GM12878 (cell line): Measurements from ENCODE around the gene MAN1A1. TPM values are rescaled to one million over a fixed set of nuclear protein-coding genes. Genes with fewer than 3 reads are reported as not detected.

Source experiments
- ATAC-seq: fragments of 200-7000 bp; cut with Tn5 transposase; 3 replicates; pipeline ENCODE4 v1.9.1; 2020; ENCODE audit warnings: mild to moderate bottlenecking, moderate library complexity
- BruUV-seq: library from RNA; stranded (reverse); fragments of 400-500 nt; replicated peaks from 2 replicates; lab custom pipeline; 2021; lab: Mats Ljungman, UMichigan
- CTCF ChIA-PET: fragments of 300-600 bp; sonication (Branson Sonifier 250); formaldehyde crosslinking; extraction: SDS; loops from one replicate; lab custom pipeline; 2021; ENCODE audit warnings: inconsistent platforms; lab: Yijun Ruan, JAX
- POLR2A ChIA-PET: fragments of 350-600 bp; formaldehyde crosslinking; extraction: SDS; loops from one replicate; lab custom pipeline; 2021; ENCODE audit warnings: inconsistent platforms; lab: Charles Lee
- RAD21 ChIA-PET: fragments of 300-600 bp; sonication (Branson Sonifier 250); formaldehyde crosslinking; loops from one replicate; lab custom pipeline; 2023; ENCODE audit warnings: antibody characterized with exemption; ENCODE audit not compliant: unreplicated experiment; lab: Charles Lee
- SMC1A ChIA-PET: fragments of 300-600 bp; sonication (Branson Sonifier 250); formaldehyde crosslinking; loops from one replicate; lab custom pipeline; 2023; ENCODE audit not compliant: unreplicated experiment, uncharacterized antibody; lab: Charles Lee
- DNase-seq: peaks from one replicate; pipeline ENCODE4 v3.0.0-alpha.2; 2011; ENCODE audit warnings: low read depth, low spot score
- FAIRE-seq: peaks from 3 replicates; lab custom pipeline; 2011; peaks lifted over from hg19 to GRCh38; lab: Jason Lieb, UNC
- H2AFZ ChIP-seq: 2 replicates; pipeline ENCODE4 v1.6.0; 2011; ENCODE audit warnings: low read depth, low read length, control low read depth; ENCODE audit not compliant: control insufficient read depth
- H3K27ac ChIP-seq: 2 replicates; pipeline ENCODE4 v1.5.1; 2011; ENCODE audit warnings: control low read depth; ENCODE audit not compliant: control insufficient read depth, insufficient read depth
- H3K27me3 ChIP-seq, 2 experiments: replicated peaks in 1 of 2; 2 replicates each; pipeline versions ENCODE4 v1.6.0 to v1.6.1; 2011; ENCODE audit warnings: low read length in 1 of 2; ENCODE audit not compliant: control insufficient read depth in 2 of 2, insufficient read depth in 2 of 2
- H3K36me3 ChIP-seq, 2 experiments: 2 replicates each; pipeline ENCODE4 v1.5.1; 2011; ENCODE audit warnings: low read length in 1 of 2; ENCODE audit not compliant: control insufficient read depth in 2 of 2, insufficient read depth in 2 of 2
- H3K4me1 ChIP-seq: 2 replicates; pipeline ENCODE4 v1.6.1; 2011; ENCODE audit warnings: mild to moderate bottlenecking, low read length, moderate library complexity, mixed read lengths; ENCODE audit not compliant: control insufficient read depth, insufficient read depth
- H3K4me2 ChIP-seq: 2 replicates; pipeline ENCODE4 v1.6.0; 2011; ENCODE audit warnings: control low read depth; ENCODE audit not compliant: control insufficient read depth, insufficient read depth
- H3K4me3 ChIP-seq: fragments of 200-600 bp; sonication (generic); 2 replicates; pipeline ENCODE4 v1.5.1; 2016
- H3K79me2 ChIP-seq: 2 replicates; pipeline ENCODE4 v1.6.0; 2011; ENCODE audit warnings: low read length; ENCODE audit not compliant: control insufficient read depth, insufficient read depth
- H3K9ac ChIP-seq: 2 replicates; pipeline ENCODE4 v1.8.0; 2011; ENCODE audit warnings: low read length, control low read depth, mixed read lengths; ENCODE audit not compliant: control insufficient read depth, insufficient read depth
- H3K9me3 ChIP-seq: replicated peaks from 3 replicates; pipeline ENCODE4 v1.5.1; 2011; ENCODE audit warnings: mild to moderate bottlenecking, low read length; ENCODE audit not compliant: control insufficient read depth, insufficient read depth
- H4K20me1 ChIP-seq: 2 replicates; pipeline ENCODE4 v1.6.0; 2011; ENCODE audit not compliant: control insufficient read depth, insufficient read depth
- ATF7 ChIP-seq: fragments of 450-650 bp; IDR thresholded peaks from 2 replicates; pipeline ENCODE4 v1.6.1; 2016; ENCODE audit warnings: low read depth, mild to moderate bottlenecking
- BACH1 ChIP-seq: fragments of 450-650 bp; IDR thresholded peaks from 2 replicates; pipeline ENCODE4 v1.6.1; 2017; ENCODE audit warnings: mild to moderate bottlenecking, borderline replicate concordance
- BCL3 ChIP-seq: IDR thresholded peaks from 2 replicates; pipeline ENCODE4 v1.6.1; 2011; ENCODE audit warnings: borderline replicate concordance, low read depth, mild to moderate bottlenecking, moderate library complexity, low read length; ENCODE audit not compliant: insufficient read depth, poor library complexity, severe bottlenecking
- CTCF ChIP-seq, 3 experiments: IDR thresholded peaks in 2 of 3; conservative IDR thresholded peaks in 1 of 3; 2 replicates each; pipeline ENCODE4 v1.5.1; 2011; ENCODE audit warnings: low read depth in 3 of 3, low read length in 3 of 3, mild to moderate bottlenecking in 3 of 3, control low read depth in 2 of 3, moderate library complexity in 2 of 3, inconsistent platforms in 1 of 3, mixed read lengths in 1 of 3; ENCODE audit not compliant: control insufficient read depth in 2 of 3, insufficient read depth in 1 of 3; ENCODE audit errors: extremely low read depth in 1 of 3
- EP300 ChIP-seq, 2 experiments: fragments of 150-350 bp in 1 of 2; IDR thresholded peaks; 2 replicates each; pipeline ENCODE4 v1.6.1; 2011 to 2012; ENCODE audit warnings: low read depth in 2 of 2, low read length in 2 of 2, borderline replicate concordance in 1 of 2, improper control_type of control experiment in 1 of 2, inconsistent platforms in 1 of 2; ENCODE audit not compliant: control insufficient read depth in 1 of 2
- ETV6 ChIP-seq, 2 experiments: fragments of 450-650 bp in 1 of 2; IDR thresholded peaks in 1 of 2; conservative IDR thresholded peaks in 1 of 2; 2 replicates each; pipeline ENCODE4 v1.6.1; 2014; ENCODE audit warnings: antibody characterized with exemption in 1 of 2, borderline replicate concordance in 1 of 2, low read depth in 1 of 2, mild to moderate bottlenecking in 1 of 2, moderate library complexity in 1 of 2
- HDAC6 ChIP-seq: fragments of 200-600 bp; sonication (generic); IDR thresholded peaks from one replicate; pipeline ENCODE4 v1.8.0; 2017; ENCODE audit warnings: antibody characterized with exemption; ENCODE audit not compliant: unreplicated experiment
- JUNB ChIP-seq: IDR thresholded peaks from 2 replicates; pipeline ENCODE4 v1.6.1; 2016; ENCODE audit warnings: antibody characterized with exemption, mild to moderate bottlenecking
- MTA3 ChIP-seq: IDR thresholded peaks from 2 replicates; pipeline ENCODE4 v1.6.1; 2012; ENCODE audit warnings: low read length, inconsistent platforms, borderline replicate concordance
- PKNOX1 ChIP-seq: fragments of 450-650 bp; IDR thresholded peaks from 2 replicates; pipeline ENCODE4 v1.6.1; 2016; ENCODE audit warnings: mild to moderate bottlenecking
- POLR2AphosphoS2 ChIP-seq: IDR thresholded peaks from 2 replicates; pipeline ENCODE4 v1.6.1; 2011; ENCODE audit warnings: low read depth, mild to moderate bottlenecking, low read length, improper control_type of control experiment, moderate library complexity
- RB1 ChIP-seq: fragments of 450-650 bp; formaldehyde crosslinking; IDR thresholded peaks from 2 replicates; pipeline ENCODE4 v1.6.1; 2017; ENCODE audit warnings: mild to moderate bottlenecking, borderline replicate concordance
- SMARCA5 ChIP-seq: fragments of 450-650 bp; IDR thresholded peaks from 2 replicates; pipeline ENCODE4 v1.6.1; 2017; ENCODE audit warnings: mild to moderate bottlenecking
- USF2 ChIP-seq: IDR thresholded peaks from 2 replicates; pipeline ENCODE4 v1.6.1; 2011; ENCODE audit warnings: low read depth, low read length, improper control_type of control experiment, borderline replicate concordance
- YBX1 ChIP-seq: fragments of 450-650 bp; IDR thresholded peaks from 2 replicates; pipeline ENCODE4 v1.6.1; 2016; ENCODE audit warnings: antibody characterized with exemption
- ZNF384 ChIP-seq: IDR thresholded peaks from 2 replicates; pipeline ENCODE4 v1.6.1; 2012; ENCODE audit warnings: low read depth, mild to moderate bottlenecking, low read length, improper control_type of control experiment, borderline replicate concordance
- ZSCAN29 ChIP-seq: fragments of 450-650 bp; IDR thresholded peaks from 2 replicates; pipeline ENCODE4 v1.6.1; 2017; ENCODE audit warnings: mild to moderate bottlenecking, moderate library complexity
- WGBS: methylation state at CpG from one replicate; pipeline ENCODE4 v1.1.6; 2016; ENCODE audit warnings: low lambda C conversion rate; ENCODE audit not compliant: insufficient replicate concordance, insufficient coverage; ENCODE audit errors: missing lambda C conversion rate; 5-methylcytosine and 5-hydroxymethylcytosine counted together
- in situ Hi-C: fragments of 300-500 bp; cut with MboI; formaldehyde crosslinking; loops from 9 replicates; pipeline ENCODE4 v1.14.3; 2018; ENCODE audit warnings: mixed read lengths
- intact Hi-C: fragments of 100-400 bp; cut with micrococcal nuclease; formaldehyde crosslinking; loops from one replicate; pipeline ENCODE4 v1.14.2; 2022; ENCODE audit not compliant: unreplicated experiment
- polyA plus RNA-seq, 11 experiments: library from polyadenylated mRNA; depleted of rRNA in 4 of 11; unstranded in 6 of 11; stranded (reverse) in 5 of 11; fragments of >200 nt; fragmentation: Nextera tagmentation in 4 of 11; fragmentation: Illumina TruSeq in 1 of 11; extraction: Ambion mirVana in 4 of 11; extraction: Trizol in 1 of 11; gene quantifications; 1 replicate in 1 of 11; 2 replicates in 10 of 11; pipeline versions ENCODE4 v1.2.1 to v1.2.3, GENCODE V29; 2011 to 2016; ENCODE audit warnings: inconsistent platforms in 2 of 11, missing spikeins in 2 of 11, low read depth in 1 of 11
- total RNA-seq, 4 experiments: library from RNA; depleted of rRNA in 3 of 4; stranded (reverse); fragments of >200 nt in 3 of 4; fragmentation: Illumina TruSeq in 1 of 4; extraction: Trizol in 1 of 4; gene quantifications; 2 replicates each; pipeline versions ENCODE4 v1.2.1 to v1.2.3, GENCODE V29; 2013 to 2021

MAN1A1 gene
- total and polyA plus RNA-seq, 10 of the 15 experiments (the other 5 are each of a cell fraction or from before 2014, with no cell fraction given) = 5.4 to 28.1 (median 19.5) TPM

- Histone ChIP-seq H3K4me1 (peaks cover 10% of the 10 kb centered on the region), H4K20me1 (no peaks in the 10 kb centered on the region), H3K79me2 (peaks cover 40% of the 10 kb centered on the region), H3K9me3 (no peaks in the 10 kb centered on the region), H3K27me3 (no peaks in the 10 kb centered on the region), H2AFZ (no peak overlapping the region), H3K36me3 (no peaks in the 10 kb centered on the region), H3K9ac (no peak overlapping the region), H3K4me2 (peak overlapping the region; percentile 15; the same call in 1 of the 2 replicates), H3K27ac (no peak overlapping the region), H3K4me3 (no peak overlapping the region)
- ChIA-PET SMC1A (interaction anchor here (0.9 to 18.1 kb wide), 24 partner anchors 9 to 215 kb away, joined by 3 to 359 read pairs (median 6); no protein-coding TSS in a partner anchor), CTCF (interaction anchor here (0.7 to 8.4 kb wide), 19 partner anchors 9 to 214 kb away, joined by 3 to 144 read pairs (median 4); no protein-coding TSS in a partner anchor), RAD21 (interaction anchor here (0.9 to 18.1 kb wide), 12 partner anchors 9 to 234 kb away, joined by 3 to 414 read pairs (median 10); no protein-coding TSS in a partner anchor), POLR2A (interaction anchor here (0.7 to 5.2 kb wide), 5 partner anchors 10 to 332 kb away, joined by 3 to 60 read pairs (median 4); no protein-coding TSS in a partner anchor)
- 100% methylated on average over 1 of the region's 1 CpG for WGBS
- BruUV-seq = no TSS peak
- in situ Hi-C loops (loop anchor here (5.0 to 10.0 kb wide), 2 partner anchors 192 to 630 kb away; no protein-coding TSS in a partner anchor), intact Hi-C loops (loop anchor here (10.0 kb wide), 1 partner anchor 450 kb away; the partner anchor contains the start of gene ASF1A)
- FAIRE-seq (no peak), DNase-seq (no peak), ATAC-seq (no peak)
- TF ChIP-seq SMARCA5 (no peak), YBX1 (no peak), HDAC6 (no peak), PKNOX1 (no peak), ATF7 (no peak), RB1 (no peak), USF2 (no peak), EP300 (IDR thresholded peaks at IDR 0.05; ENCODE audit: borderline replicate concordance in 1 of 2, control insufficient read depth in 1 of 2, low read depth in 2 of 2, low read length in 2 of 2) (no peak), MTA3 (no peak), CTCF (IDR thresholded peaks at IDR 0.05 in 2 of 3, conservative IDR thresholded peaks at IDR 0.05 in 1 of 3; ENCODE audit: control insufficient read depth in 2 of 3, extremely low read depth in 1 of 3, insufficient read depth in 1 of 3, low read depth in 3 of 3, low read length in 3 of 3) (no peak), ETV6 (conservative IDR thresholded peaks at IDR 0.05 in 1 of 2, IDR thresholded peaks at IDR 0.05 in 1 of 2; ENCODE audit: borderline replicate concordance in 1 of 2, low read depth in 1 of 2) (no peak), ZSCAN29 (no peak), BCL3 (no peak), ZNF384 (no peak), POLR2AphosphoS2 (no peak), JUNB (no peak), BACH1 (no peak)
Observed at GRCh38 chr6:119344306-119344705, 5.3 kb downstream of the MAN1A1 start.
